ENCODE measurements around the gene EXT2. TPM values are rescaled to one million over a fixed set of nuclear protein-coding genes. Genes with fewer than 3 reads are reported as not detected.

Gene EXT2
- total and polyA plus RNA-seq, 2 experiments from 2014 or later: 15.9 to 48.6 TPM

GRCh38 chr11:44162662-44163061, 67.2 kb downstream of the EXT2 start:
- no peaks in the 10 kb centered on the region for H3K79me2 ChIP-seq (replicated peaks; ENCODE audit: insufficient read depth)
- Mint-ChIP-seq H3K4me3 (no peak overlapping the region), H3K9me3 (no peaks in the 10 kb centered on the region), H3K4me1 (peaks cover 7% of the 10 kb centered on the region; the same call in 2 of the 3 replicates), H3K27me3 (ENCODE audit: insufficient read depth, low read depth, poor library complexity) (no peaks in the 10 kb centered on the region), H3K36me3 (ENCODE audit: low read depth) (peaks cover 5% of the 10 kb centered on the region; the same call in 2 of the 3 replicates), H3K27ac (no peak overlapping the region)
- no peaks in the 10 kb centered on the region for H4K20me1 ChIP-seq (replicated peaks; ENCODE audit: insufficient read depth)
- no peaks in the 10 kb centered on the region for H3K36me3 ChIP-seq (ENCODE audit: insufficient read depth)
- ATAC-seq: no peak
- H2AFZ ChIP-seq: no peak overlapping the region
- H3K4me3 ChIP-seq: no peak overlapping the region
- no peak overlapping the region for H3K27ac ChIP-seq (ENCODE audit: low read depth)
- no peaks in the 10 kb centered on the region for H3K27me3 ChIP-seq (ENCODE audit: insufficient read depth)
- no peak for DNase-seq (ENCODE audit: low spot score)
- H3K9me2 ChIP-seq (ENCODE audit: insufficient read depth): no peaks in the 10 kb centered on the region
- no peak for TF ChIP-seq POLR2AphosphoS5 (IDR thresholded peaks at IDR 0.05; ENCODE audit: low read depth)
- TF ChIP-seq CREB1 (CRISPR knock-in tag; IDR thresholded peaks at IDR 0.05; ENCODE audit: low read depth): no peak
- no peak for TF ChIP-seq JUNB (IDR thresholded peaks at IDR 0.05; ENCODE audit: unreplicated experiment)
- TF ChIP-seq ETS1 (IDR thresholded peaks at IDR 0.05): no peak
- no peak for TF ChIP-seq ZNF331 (CRISPR knock-in tag; IDR thresholded peaks at IDR 0.05; ENCODE audit: low read depth)
- no peak for TF ChIP-seq CTCF (conservative IDR thresholded peaks at IDR 0.05; ENCODE audit: low read depth in 2 of 2)
- TF ChIP-seq NANOG (IDR thresholded peaks at IDR 0.05; ENCODE audit: borderline replicate concordance): no peak
- TF ChIP-seq EZH2 (IDR thresholded peaks at IDR 0.05; ENCODE audit: low read depth, unreplicated experiment): no peak
- TF ChIP-seq EZH2phosphoT487 (IDR thresholded peaks at IDR 0.05; ENCODE audit: unreplicated experiment): no peak
- TF ChIP-seq ZNF114 (CRISPR knock-in tag; IDR thresholded peaks at IDR 0.05): no peak
- no peak for TF ChIP-seq STAT1 (IDR thresholded peaks at IDR 0.05; ENCODE audit: unreplicated experiment)
- TF ChIP-seq REST (IDR thresholded peaks at IDR 0.05; ENCODE audit: unreplicated experiment): no peak
- no peak for TF ChIP-seq ZNF462 (CRISPR knock-in tag; IDR thresholded peaks at IDR 0.05)
- H3K4me1 ChIP-seq (ENCODE audit: insufficient read depth): no peaks in the 10 kb centered on the region
- H3F3A ChIP-seq (replicated peaks; ENCODE audit: low read depth): no peaks in the 10 kb centered on the region
- H3K4me2 ChIP-seq: no peak overlapping the region
